ENCODE data around the gene DGKD.

Gene DGKD

DNA sequence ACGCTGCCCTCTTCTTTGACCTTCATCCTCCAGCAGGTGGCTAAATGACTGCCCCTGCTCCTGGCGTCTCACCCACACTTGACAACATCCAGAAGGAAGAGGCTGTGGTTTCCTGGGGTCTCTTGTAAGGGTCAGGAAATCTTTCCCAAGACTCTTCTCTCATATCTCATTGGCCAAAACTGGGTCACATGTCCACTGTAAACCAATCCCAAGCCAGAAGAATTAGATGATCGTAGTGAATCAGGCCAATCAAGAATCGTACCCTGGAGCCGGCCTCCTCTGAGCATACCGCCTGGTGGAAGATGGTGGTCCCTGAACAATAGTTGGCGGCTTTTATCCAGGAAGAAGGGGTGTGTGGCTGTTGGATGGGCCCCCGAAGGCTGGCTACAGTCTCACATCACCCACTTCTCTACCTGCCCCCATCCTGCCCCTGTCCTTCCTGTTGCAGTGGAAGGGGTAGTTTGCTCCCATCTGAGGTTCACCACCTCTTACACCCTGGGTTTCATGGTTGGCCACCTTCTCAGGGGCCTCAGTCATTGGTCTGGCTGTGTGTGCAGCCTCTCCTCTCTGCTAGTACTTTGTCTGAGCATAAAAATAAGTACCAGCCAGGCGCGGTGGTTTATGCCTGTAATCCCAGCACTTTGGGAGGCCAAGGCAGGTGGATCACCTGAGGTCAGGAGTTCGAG, 42.9 kb upstream of the DGKD start:
- Histone ChIP-seq H3K4me3 (replicated peaks; ENCODE audit: insufficient read depth, low read length) (no peak overlapping the region), H3K27ac (replicated peaks) (no peak overlapping the region), H3K27me3 (ENCODE audit: insufficient read depth, poor library complexity, severe bottlenecking) (no peaks in the 10 kb centered on the region)
- no peak for DNase-seq (ENCODE audit: low read depth in 1 of 2, low spot score in 1 of 2)
- no peak for TF ChIP-seq POLR2AphosphoS5 (IDR thresholded peaks at IDR 0.05; ENCODE audit: low read depth)
- no peak for TF ChIP-seq SPI1 (IDR thresholded peaks at IDR 0.05; ENCODE audit: borderline replicate concordance, low read depth)
- TF ChIP-seq CTCF (IDR thresholded peaks at IDR 0.05; ENCODE audit: insufficient read depth, low read length), result no peak
- no peak for TF ChIP-seq GABPA (IDR thresholded peaks at IDR 0.05; ENCODE audit: low read depth)
- TF ChIP-seq, protein P1, sequence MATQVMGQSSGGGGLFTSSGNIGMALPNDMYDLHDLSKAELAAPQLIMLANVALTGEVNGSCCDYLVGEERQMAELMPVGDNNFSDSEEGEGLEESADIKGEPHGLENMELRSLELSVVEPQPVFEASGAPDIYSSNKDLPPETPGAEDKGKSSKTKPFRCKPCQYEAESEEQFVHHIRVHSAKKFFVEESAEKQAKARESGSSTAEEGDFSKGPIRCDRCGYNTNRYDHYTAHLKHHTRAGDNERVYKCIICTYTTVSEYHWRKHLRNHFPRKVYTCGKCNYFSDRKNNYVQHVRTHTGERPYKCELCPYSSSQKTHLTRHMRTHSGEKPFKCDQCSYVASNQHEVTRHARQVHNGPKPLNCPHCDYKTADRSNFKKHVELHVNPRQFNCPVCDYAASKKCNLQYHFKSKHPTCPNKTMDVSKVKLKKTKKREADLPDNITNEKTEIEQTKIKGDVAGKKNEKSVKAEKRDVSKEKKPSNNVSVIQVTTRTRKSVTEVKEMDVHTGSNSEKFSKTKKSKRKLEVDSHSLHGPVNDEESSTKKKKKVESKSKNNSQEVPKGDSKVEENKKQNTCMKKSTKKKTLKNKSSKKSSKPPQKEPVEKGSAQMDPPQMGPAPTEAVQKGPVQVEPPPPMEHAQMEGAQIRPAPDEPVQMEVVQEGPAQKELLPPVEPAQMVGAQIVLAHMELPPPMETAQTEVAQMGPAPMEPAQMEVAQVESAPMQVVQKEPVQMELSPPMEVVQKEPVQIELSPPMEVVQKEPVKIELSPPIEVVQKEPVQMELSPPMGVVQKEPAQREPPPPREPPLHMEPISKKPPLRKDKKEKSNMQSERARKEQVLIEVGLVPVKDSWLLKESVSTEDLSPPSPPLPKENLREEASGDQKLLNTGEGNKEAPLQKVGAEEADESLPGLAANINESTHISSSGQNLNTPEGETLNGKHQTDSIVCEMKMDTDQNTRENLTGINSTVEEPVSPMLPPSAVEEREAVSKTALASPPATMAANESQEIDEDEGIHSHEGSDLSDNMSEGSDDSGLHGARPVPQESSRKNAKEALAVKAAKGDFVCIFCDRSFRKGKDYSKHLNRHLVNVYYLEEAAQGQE (IDR thresholded peaks at IDR 0.05; ENCODE audit: insufficient replicate concordance, low read depth), result no peak

- DNase-seq (ENCODE audit: low read depth in 1 of 2, low spot score in 1 of 2), result no peak
- no peak overlapping the region for H3K27ac ChIP-seq (replicated peaks)
- no peak for TF ChIP-seq GABPA (IDR thresholded peaks at IDR 0.05; ENCODE audit: low read depth)
- no peak for TF ChIP-seq CTCF (IDR thresholded peaks at IDR 0.05; ENCODE audit: insufficient read depth, low read length)
- no peak for TF ChIP-seq POLR2AphosphoS5 (IDR thresholded peaks at IDR 0.05; ENCODE audit: low read depth)
- TF ChIP-seq, protein P1 (IDR thresholded peaks at IDR 0.05; ENCODE audit: insufficient replicate concordance, low read depth), result no peak
- TF ChIP-seq SPI1 (IDR thresholded peaks at IDR 0.05; ENCODE audit: borderline replicate concordance, low read depth), result no peak
- H3K27me3 ChIP-seq (ENCODE audit: insufficient read depth, poor library complexity, severe bottlenecking), result no peaks in the 10 kb centered on the region
- H3K4me3 ChIP-seq (replicated peaks; ENCODE audit: insufficient read depth, low read length), result no peak overlapping the region
Observed at GRCh38 chr2:233312874-233313273, 41.4 kb upstream of the DGKD start.

DNA sequence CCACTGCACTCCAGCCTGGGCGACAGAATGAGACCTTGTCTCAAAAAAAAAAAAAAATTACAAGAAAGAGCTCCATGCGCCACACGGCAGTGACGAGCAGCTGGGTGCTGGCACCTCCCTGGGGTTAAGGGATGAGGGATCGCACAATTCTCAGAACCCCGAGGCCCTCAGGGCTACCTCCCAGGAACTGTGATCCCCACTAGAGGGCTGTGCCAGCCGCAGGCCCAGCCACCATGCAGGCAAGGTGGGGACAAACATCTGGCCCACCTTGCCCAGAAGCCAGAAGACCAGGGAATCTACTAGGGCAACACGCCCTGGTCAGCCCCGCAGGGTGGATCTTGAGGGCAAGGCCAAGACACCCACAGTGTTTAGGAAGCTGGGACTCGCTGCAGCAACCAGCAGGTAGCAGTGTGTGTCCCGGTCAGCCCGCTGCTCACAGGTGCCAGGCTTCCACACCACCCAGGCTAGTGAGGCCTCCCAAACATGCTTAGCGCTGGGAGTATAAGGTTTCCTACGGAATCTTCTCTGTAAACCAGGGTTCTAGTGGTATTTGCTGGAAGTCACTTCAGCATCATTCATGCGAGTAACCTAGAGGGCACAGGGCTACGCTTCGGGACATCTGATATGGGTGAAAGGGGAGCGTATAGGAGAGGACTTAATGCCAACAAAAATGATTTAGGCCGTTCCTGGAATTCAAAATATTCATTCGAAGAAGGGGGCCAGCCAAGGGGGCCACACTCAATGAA, 39.9 kb upstream of the DGKD start:
- H3K27ac ChIP-seq (replicated peaks), result no peak overlapping the region
- DNase-seq (ENCODE audit: low read depth in 1 of 2, low spot score in 1 of 2), result no peak
- H3K27me3 ChIP-seq (ENCODE audit: insufficient read depth, poor library complexity, severe bottlenecking), result no peaks in the 10 kb centered on the region
- no peak for TF ChIP-seq GABPA (IDR thresholded peaks at IDR 0.05; ENCODE audit: low read depth)
- no peak for TF ChIP-seq CTCF (IDR thresholded peaks at IDR 0.05; ENCODE audit: insufficient read depth, low read length)
- no peak for TF ChIP-seq SPI1 (IDR thresholded peaks at IDR 0.05; ENCODE audit: borderline replicate concordance, low read depth)
- no peak for TF ChIP-seq POLR2AphosphoS5 (IDR thresholded peaks at IDR 0.05; ENCODE audit: low read depth)
- TF ChIP-seq, protein P1 (IDR thresholded peaks at IDR 0.05; ENCODE audit: insufficient replicate concordance, low read depth), result no peak
- H3K4me3 ChIP-seq (replicated peaks; ENCODE audit: insufficient read depth, low read length), result no peak overlapping the region
